HL-60 (cell line): ENCODE measurements around the gene C1orf21.

Experiments used
- DNase-seq, 2 experiments: peaks; one replicate each; pipeline ENCODE4 v3.0.0-alpha.2; 2010 to 2020; ENCODE audit warnings: low read depth in 1 of 2, low spot score in 1 of 2
- H3K27ac ChIP-seq: fragments of 250-450 bp; sonication (Bioruptor Pico); replicated peaks from 2 replicates; pipeline ENCODE4 v1.5.1; 2020; ENCODE audit warnings: mild to moderate bottlenecking, moderate library complexity
- H3K27me3 ChIP-seq: fragments of 250-450 bp; sonication (Bioruptor Pico); 2 replicates; pipeline ENCODE4 v1.5.1; 2021; ENCODE audit warnings: mild to moderate bottlenecking, moderate library complexity; ENCODE audit not compliant: insufficient read depth, poor library complexity, severe bottlenecking
- H3K4me3 ChIP-seq: replicated peaks from 2 replicates; pipeline ENCODE4 v1.5.1; 2011; ENCODE audit warnings: mild to moderate bottlenecking, control low read depth, low read length; ENCODE audit not compliant: insufficient read depth
- GABPA ChIP-seq: IDR thresholded peaks from 2 replicates; pipeline ENCODE4 v1.6.1; 2012; ENCODE audit warnings: low read depth
- POLR2AphosphoS5 ChIP-seq: IDR thresholded peaks from 2 replicates; pipeline ENCODE4 v1.6.1; 2012; ENCODE audit warnings: low read depth
- SPI1 ChIP-seq: IDR thresholded peaks from 2 replicates; pipeline ENCODE4 v1.6.1; 2012; ENCODE audit warnings: low read depth, mild to moderate bottlenecking, borderline replicate concordance
- TF ChIP-seq, protein P1 (sequence below): IDR thresholded peaks from 2 replicates; pipeline ENCODE4 v1.6.1; 2012; ENCODE audit warnings: low read depth; ENCODE audit not compliant: insufficient replicate concordance
- TF ChIP-seq, protein P2 (sequence below): IDR thresholded peaks from one replicate; pipeline ENCODE4 v1.5.1; 2011; ENCODE audit warnings: low read length, control low read depth, inconsistent platforms; ENCODE audit not compliant: insufficient read depth

Gene C1orf21

DNA sequence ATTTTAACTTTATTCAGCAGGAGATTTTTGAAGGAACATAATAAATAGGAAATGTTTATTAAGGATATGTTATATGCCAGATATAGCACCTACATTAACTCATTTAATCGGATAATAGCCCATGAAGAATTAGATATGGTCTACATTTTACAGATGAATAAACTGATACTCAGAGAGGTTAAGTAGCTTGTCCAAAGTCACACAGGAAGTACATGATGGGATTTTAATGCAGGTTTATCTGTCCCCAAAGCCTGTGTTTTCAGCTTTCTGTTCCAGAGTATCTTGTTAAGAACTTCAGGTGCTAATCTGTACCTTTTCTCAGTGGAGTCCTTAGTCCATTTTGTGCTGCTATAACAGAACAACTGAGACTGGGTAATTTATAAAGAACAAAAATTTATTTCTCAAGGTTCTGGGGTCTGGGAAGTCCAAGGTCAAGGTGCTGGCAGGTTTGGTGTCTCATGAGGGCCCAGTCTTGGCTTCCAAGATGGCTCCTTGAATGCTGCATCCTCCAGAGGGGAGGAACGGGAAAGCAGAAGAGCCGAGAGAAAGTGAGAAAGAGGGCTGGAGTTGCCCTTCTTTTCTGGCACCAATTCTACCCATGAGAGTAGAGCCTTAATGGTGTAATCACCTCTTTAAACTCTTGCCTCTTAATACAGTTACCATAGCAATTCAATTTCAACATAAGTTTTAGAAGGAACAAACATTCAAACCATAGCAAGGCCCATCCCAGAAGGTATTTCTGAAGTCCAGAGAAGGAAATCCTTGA is 17.3 kb downstream of the C1orf21 start:
- Histone ChIP-seq H3K27me3 (no peaks in the 10 kb centered on the region), H3K4me3 (no peak overlapping the region), H3K27ac (no peak overlapping the region)
- TF ChIP-seq POLR2AphosphoS5: no peak
- TF ChIP-seq GABPA: no peak
- no peak for TF ChIP-seq SPI1
- TF ChIP-seq, protein P1, sequence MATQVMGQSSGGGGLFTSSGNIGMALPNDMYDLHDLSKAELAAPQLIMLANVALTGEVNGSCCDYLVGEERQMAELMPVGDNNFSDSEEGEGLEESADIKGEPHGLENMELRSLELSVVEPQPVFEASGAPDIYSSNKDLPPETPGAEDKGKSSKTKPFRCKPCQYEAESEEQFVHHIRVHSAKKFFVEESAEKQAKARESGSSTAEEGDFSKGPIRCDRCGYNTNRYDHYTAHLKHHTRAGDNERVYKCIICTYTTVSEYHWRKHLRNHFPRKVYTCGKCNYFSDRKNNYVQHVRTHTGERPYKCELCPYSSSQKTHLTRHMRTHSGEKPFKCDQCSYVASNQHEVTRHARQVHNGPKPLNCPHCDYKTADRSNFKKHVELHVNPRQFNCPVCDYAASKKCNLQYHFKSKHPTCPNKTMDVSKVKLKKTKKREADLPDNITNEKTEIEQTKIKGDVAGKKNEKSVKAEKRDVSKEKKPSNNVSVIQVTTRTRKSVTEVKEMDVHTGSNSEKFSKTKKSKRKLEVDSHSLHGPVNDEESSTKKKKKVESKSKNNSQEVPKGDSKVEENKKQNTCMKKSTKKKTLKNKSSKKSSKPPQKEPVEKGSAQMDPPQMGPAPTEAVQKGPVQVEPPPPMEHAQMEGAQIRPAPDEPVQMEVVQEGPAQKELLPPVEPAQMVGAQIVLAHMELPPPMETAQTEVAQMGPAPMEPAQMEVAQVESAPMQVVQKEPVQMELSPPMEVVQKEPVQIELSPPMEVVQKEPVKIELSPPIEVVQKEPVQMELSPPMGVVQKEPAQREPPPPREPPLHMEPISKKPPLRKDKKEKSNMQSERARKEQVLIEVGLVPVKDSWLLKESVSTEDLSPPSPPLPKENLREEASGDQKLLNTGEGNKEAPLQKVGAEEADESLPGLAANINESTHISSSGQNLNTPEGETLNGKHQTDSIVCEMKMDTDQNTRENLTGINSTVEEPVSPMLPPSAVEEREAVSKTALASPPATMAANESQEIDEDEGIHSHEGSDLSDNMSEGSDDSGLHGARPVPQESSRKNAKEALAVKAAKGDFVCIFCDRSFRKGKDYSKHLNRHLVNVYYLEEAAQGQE: no peak
- TF ChIP-seq, protein P2, sequence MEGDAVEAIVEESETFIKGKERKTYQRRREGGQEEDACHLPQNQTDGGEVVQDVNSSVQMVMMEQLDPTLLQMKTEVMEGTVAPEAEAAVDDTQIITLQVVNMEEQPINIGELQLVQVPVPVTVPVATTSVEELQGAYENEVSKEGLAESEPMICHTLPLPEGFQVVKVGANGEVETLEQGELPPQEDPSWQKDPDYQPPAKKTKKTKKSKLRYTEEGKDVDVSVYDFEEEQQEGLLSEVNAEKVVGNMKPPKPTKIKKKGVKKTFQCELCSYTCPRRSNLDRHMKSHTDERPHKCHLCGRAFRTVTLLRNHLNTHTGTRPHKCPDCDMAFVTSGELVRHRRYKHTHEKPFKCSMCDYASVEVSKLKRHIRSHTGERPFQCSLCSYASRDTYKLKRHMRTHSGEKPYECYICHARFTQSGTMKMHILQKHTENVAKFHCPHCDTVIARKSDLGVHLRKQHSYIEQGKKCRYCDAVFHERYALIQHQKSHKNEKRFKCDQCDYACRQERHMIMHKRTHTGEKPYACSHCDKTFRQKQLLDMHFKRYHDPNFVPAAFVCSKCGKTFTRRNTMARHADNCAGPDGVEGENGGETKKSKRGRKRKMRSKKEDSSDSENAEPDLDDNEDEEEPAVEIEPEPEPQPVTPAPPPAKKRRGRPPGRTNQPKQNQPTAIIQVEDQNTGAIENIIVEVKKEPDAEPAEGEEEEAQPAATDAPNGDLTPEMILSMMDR: no peak
- DNase-seq: no peak

DNA sequence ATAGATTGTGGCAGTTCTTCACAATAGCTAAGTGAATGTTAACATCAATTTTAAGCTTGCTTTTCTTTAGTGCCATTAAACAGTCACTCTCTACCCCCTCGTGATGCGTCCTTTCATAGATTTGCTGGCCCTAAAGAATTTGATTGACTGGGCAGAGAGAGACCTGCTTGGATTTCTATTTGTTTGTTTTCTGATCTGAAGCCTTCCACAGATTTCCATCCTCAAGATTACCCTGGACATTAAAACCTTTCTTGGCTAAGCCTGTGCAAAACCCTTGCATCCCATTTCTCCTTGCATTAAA is 17.8 kb downstream of the C1orf21 start:
- TF ChIP-seq, protein P1: no peak
- TF ChIP-seq GABPA (no peak), POLR2AphosphoS5 (no peak), SPI1 (no peak)
- TF ChIP-seq, protein P2: no peak
- no peak for DNase-seq
- Histone ChIP-seq H3K27me3 (no peaks in the 10 kb centered on the region), H3K4me3 (no peak overlapping the region), H3K27ac (no peak overlapping the region)

DNA sequence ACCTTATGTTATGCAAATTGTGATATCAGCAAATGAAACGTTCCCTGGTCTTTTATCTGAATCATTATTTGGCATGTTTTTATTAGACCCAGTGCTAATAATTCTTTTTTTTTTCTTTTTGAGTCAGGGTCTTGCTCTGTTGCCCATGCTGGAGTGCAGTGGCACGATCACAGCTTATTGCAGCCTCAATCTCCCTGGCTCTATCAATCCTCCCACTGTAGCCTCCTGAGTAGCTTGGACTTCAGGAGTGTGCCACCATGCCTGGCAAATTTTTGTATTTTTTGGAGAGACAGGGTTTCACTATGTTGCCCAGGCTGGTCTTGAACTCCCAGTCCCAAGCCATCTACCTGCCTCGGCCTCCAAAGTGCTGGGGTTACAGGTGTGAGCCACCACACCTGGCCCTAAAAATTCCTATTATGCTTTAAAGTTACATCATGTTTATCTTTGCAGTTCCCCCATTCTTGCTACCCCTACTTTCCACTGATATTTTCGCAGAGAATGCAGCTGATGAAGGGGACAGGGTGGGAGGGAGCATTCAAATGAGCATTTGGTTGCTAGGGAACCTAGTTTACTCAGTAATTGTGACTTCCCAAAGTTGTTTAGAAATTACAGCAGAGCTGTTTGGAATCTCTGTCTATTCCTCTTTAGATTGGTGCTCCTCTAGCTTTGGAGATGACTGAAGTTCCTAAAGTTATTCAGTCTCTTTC is 18.4 kb downstream of the C1orf21 start:
- DNase-seq: no peak
- Histone ChIP-seq H3K27ac (no peak overlapping the region), H3K4me3 (no peak overlapping the region)

DNA sequence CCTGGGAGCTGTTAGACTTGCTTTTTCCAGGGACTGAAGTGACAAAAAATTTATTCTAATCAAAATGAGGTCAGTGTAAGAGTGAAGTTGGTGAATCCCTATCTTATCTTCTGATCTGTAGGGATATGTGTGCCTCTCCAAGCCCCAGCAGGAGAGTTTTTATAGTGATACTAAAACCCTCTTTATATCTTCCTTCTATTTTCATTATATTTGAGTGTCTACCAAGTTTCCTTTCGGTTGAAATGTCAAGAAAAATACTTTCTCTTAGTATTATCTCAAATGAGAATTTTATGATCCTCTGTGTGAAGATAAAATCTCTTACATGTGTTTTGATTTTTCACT is 18.9 kb downstream of the C1orf21 start:
- Histone ChIP-seq H3K27ac (no peak overlapping the region), H3K27me3 (no peaks in the 10 kb centered on the region), H3K4me3 (no peak overlapping the region)
- no peak for DNase-seq
- TF ChIP-seq GABPA: no peak
- TF ChIP-seq SPI1: no peak
- TF ChIP-seq, protein P2: no peak
- no peak for TF ChIP-seq POLR2AphosphoS5
- TF ChIP-seq, protein P1: no peak

More for the DNA sequence above, 18.4 kb downstream of the C1orf21 start:
- TF ChIP-seq SPI1 (no peak), GABPA (no peak)
- H3K27me3 ChIP-seq: no peaks in the 10 kb centered on the region
